Ishikawa (cell line): ENCODE data around the gene DENND1A.

Experiments
- CEBPB ChIP-seq: IDR thresholded peaks from 2 replicates; pipeline ENCODE4 v1.6.1; 2012
- EP300 ChIP-seq: IDR thresholded peaks from 2 replicates; pipeline ENCODE4 v1.6.1; 2012; ENCODE audit warnings: borderline replicate concordance
- FOXM1 ChIP-seq: IDR thresholded peaks from 2 replicates; pipeline ENCODE4 v1.6.1; 2012; ENCODE audit warnings: low read depth, borderline replicate concordance
- MAX ChIP-seq: IDR thresholded peaks from 2 replicates; pipeline ENCODE4 v1.6.1; 2012
- NFIC ChIP-seq: IDR thresholded peaks from 2 replicates; pipeline ENCODE4 v1.6.1; 2012
- RAD21 ChIP-seq: IDR thresholded peaks from 2 replicates; pipeline ENCODE4 v1.6.1; 2012; ENCODE audit warnings: low read depth
- REST ChIP-seq: IDR thresholded peaks from 2 replicates; pipeline ENCODE4 v1.6.1; 2012; ENCODE audit warnings: low read depth, mild to moderate bottlenecking
- TAF1 ChIP-seq: IDR thresholded peaks from 2 replicates; pipeline ENCODE4 v1.6.1; 2012; ENCODE audit warnings: low read depth, mild to moderate bottlenecking
- TEAD4 ChIP-seq: IDR thresholded peaks from 2 replicates; pipeline ENCODE4 v1.6.1; 2012

- TF ChIP-seq EP300 (no peak), FOXM1 (no peak), CEBPB (no peak), MAX (no peak), TEAD4 (no peak), RAD21 (no peak), TAF1 (no peak), NFIC (no peak), REST (no peak)
Observed at GRCh38 chr9:123773783-123774182, 156.1 kb downstream of the DENND1A start.
